Stimulated activated effector memory CD8-positive, alpha-beta T cell treated with anti-CD3 and anti-CD28 coated beads, Interleukin-12 subunit alpha, Interleukin-12 subunit beta, amount 100 ng/mL, for 72 hours (primary cell): ENCODE measurements around the gene FLNB.

ENCODE experiments used
- ATAC-seq: fragments of 150-1000 bp; cut with Tn5 transposase; 2 replicates; pipeline ENCODE4 v1.10.0; 2021
- DNase-seq, 2 donors: peaks; one replicate each; pipeline ENCODE4 v3.0.0; 2021 to 2022; ENCODE audit warnings: low spot score in 2 of 2
- H3K27ac Mint-ChIP-seq: one replicate; pipeline ENCODE4 v1.8.0; 2022; ENCODE audit warnings: mild to moderate bottlenecking, mixed read lengths
- H3K36me3 Mint-ChIP-seq: one replicate; pipeline ENCODE4 v1.8.0; 2022; ENCODE audit warnings: mild to moderate bottlenecking, mixed read lengths
- H3K4me1 Mint-ChIP-seq: one replicate; pipeline ENCODE4 v1.8.0; 2022; ENCODE audit warnings: mixed read lengths
- H3K4me3 Mint-ChIP-seq: one replicate; pipeline ENCODE4 v1.8.0; 2022; ENCODE audit warnings: mild to moderate bottlenecking, mixed read lengths
- H3K9me3 Mint-ChIP-seq: one replicate; pipeline ENCODE4 v1.8.0; 2022; ENCODE audit warnings: mixed read lengths

FLNB gene

GRCh38 chr3:58015520-58015915 lies 7.3 kb downstream of the FLNB start:
- H3K9me3 Mint-ChIP-seq = no peaks in the 10 kb centered on the region
- peaks cover 36% of the 10 kb centered on the region for H3K4me1 Mint-ChIP-seq
- H3K27ac Mint-ChIP-seq = no peak overlapping the region
- DNase-seq (no peak), ATAC-seq (no peak)
- H3K4me3 Mint-ChIP-seq = no peak overlapping the region
- H3K36me3 Mint-ChIP-seq = no peaks in the 10 kb centered on the region

- ATAC-seq (no peak), DNase-seq (no peak)
- no peak overlapping the region for H3K4me3 Mint-ChIP-seq
- peaks cover 36% of the 10 kb centered on the region for H3K4me1 Mint-ChIP-seq
- H3K27ac Mint-ChIP-seq = no peak overlapping the region
- H3K9me3 Mint-ChIP-seq = no peaks in the 10 kb centered on the region
- no peaks in the 10 kb centered on the region for H3K36me3 Mint-ChIP-seq
Measured at GRCh38 chr3:58016710-58017109, 8.5 kb downstream of the FLNB start.

GRCh38 chr3:58018892-58019742 lies 10.9 kb downstream of the FLNB start:
- Mint-ChIP-seq H3K36me3 (no peaks in the 10 kb centered on the region), H3K9me3 (no peaks in the 10 kb centered on the region), H3K27ac (peak overlapping the region; percentile 38), H3K4me1 (peaks cover 30% of the 10 kb centered on the region), H3K4me3 (no peak overlapping the region)
- ATAC-seq (no peak), DNase-seq (no peak)

- H3K27ac Mint-ChIP-seq = no peak overlapping the region
- H3K4me1 Mint-ChIP-seq = peaks cover 22% of the 10 kb centered on the region
- no peak for DNase-seq
- no peaks in the 10 kb centered on the region for H3K36me3 Mint-ChIP-seq
- no peak overlapping the region for H3K4me3 Mint-ChIP-seq
- ATAC-seq = no peak
- H3K9me3 Mint-ChIP-seq = no peaks in the 10 kb centered on the region
Measured at GRCh38 chr3:58020783-58021071, 12.5 kb downstream of the FLNB start.

GRCh38 chr3:58021072-58021959 lies 13.1 kb downstream of the FLNB start:
- Mint-ChIP-seq H3K4me3 (no peak overlapping the region), H3K27ac (peak overlapping the region; percentile 58), H3K4me1 (peaks cover 21% of the 10 kb centered on the region), H3K36me3 (no peaks in the 10 kb centered on the region), H3K9me3 (no peaks in the 10 kb centered on the region)
- DNase-seq = no peak
- no peak for ATAC-seq

GRCh38 chr3:58021962-58022361 lies 13.7 kb downstream of the FLNB start:
- DNase-seq (no peak), ATAC-seq (no peak)
- Mint-ChIP-seq H3K27ac (peak overlapping the region; percentile 58), H3K9me3 (no peaks in the 10 kb centered on the region), H3K4me1 (peaks cover 21% of the 10 kb centered on the region), H3K4me3 (no peak overlapping the region), H3K36me3 (no peaks in the 10 kb centered on the region)

- H3K4me3 Mint-ChIP-seq = no peak overlapping the region
- peak overlapping the region; percentile 58 for H3K27ac Mint-ChIP-seq
Measured at GRCh38 chr3:58022490-58022889, 14.3 kb downstream of the FLNB start.

GRCh38 chr3:58023531-58023930 lies 15.3 kb downstream of the FLNB start:
- H3K4me1 Mint-ChIP-seq = peaks cover 29% of the 10 kb centered on the region
- H3K4me3 Mint-ChIP-seq = no peak overlapping the region
- no peak for DNase-seq
- H3K27ac Mint-ChIP-seq = no peak overlapping the region
- H3K9me3 Mint-ChIP-seq = no peaks in the 10 kb centered on the region
- H3K36me3 Mint-ChIP-seq = no peaks in the 10 kb centered on the region
- no peak for ATAC-seq

More at GRCh38 chr3:58022490-58022889, 14.3 kb downstream of the FLNB start:
- no peaks in the 10 kb centered on the region for H3K9me3 Mint-ChIP-seq
- H3K4me1 Mint-ChIP-seq = peaks cover 23% of the 10 kb centered on the region
- ATAC-seq (peak; percentile 77), DNase-seq (no peak)
- no peaks in the 10 kb centered on the region for H3K36me3 Mint-ChIP-seq

- Mint-ChIP-seq H3K27ac (no peak overlapping the region), H3K4me3 (no peak overlapping the region), H3K36me3 (no peaks in the 10 kb centered on the region), H3K9me3 (no peaks in the 10 kb centered on the region), H3K4me1 (peaks cover 23% of the 10 kb centered on the region)
- ATAC-seq = no peak
- DNase-seq = no peak
Measured at GRCh38 chr3:58025406-58025805, 17.2 kb downstream of the FLNB start.

GRCh38 chr3:58025837-58026569 lies 17.8 kb downstream of the FLNB start:
- no peaks in the 10 kb centered on the region for H3K36me3 Mint-ChIP-seq
- DNase-seq = no peak
- no peak overlapping the region for H3K27ac Mint-ChIP-seq
- no peaks in the 10 kb centered on the region for H3K9me3 Mint-ChIP-seq
- no peak overlapping the region for H3K4me3 Mint-ChIP-seq
- no peak for ATAC-seq
- peaks cover 22% of the 10 kb centered on the region for H3K4me1 Mint-ChIP-seq

GRCh38 chr3:58026598-58026997 lies 18.4 kb downstream of the FLNB start:
- Mint-ChIP-seq H3K4me3 (no peak overlapping the region), H3K27ac (no peak overlapping the region), H3K36me3 (no peaks in the 10 kb centered on the region), H3K9me3 (no peaks in the 10 kb centered on the region), H3K4me1 (peaks cover 22% of the 10 kb centered on the region)
- DNase-seq (no peak), ATAC-seq (no peak)

- no peaks in the 10 kb centered on the region for H3K36me3 Mint-ChIP-seq
- H3K4me3 Mint-ChIP-seq = no peak overlapping the region
- peaks cover 14% of the 10 kb centered on the region for H3K4me1 Mint-ChIP-seq
- H3K27ac Mint-ChIP-seq = no peak overlapping the region
- DNase-seq (no peak), ATAC-seq (no peak)
- no peaks in the 10 kb centered on the region for H3K9me3 Mint-ChIP-seq
Measured at GRCh38 chr3:58027704-58028317, 19.6 kb downstream of the FLNB start.

GRCh38 chr3:58028902-58029301 lies 20.7 kb downstream of the FLNB start:
- H3K4me1 Mint-ChIP-seq = peaks cover 14% of the 10 kb centered on the region

GRCh38 chr3:58029842-58030584 lies 21.8 kb downstream of the FLNB start:
- Mint-ChIP-seq H3K9me3 (no peaks in the 10 kb centered on the region), H3K4me3 (no peak overlapping the region), H3K27ac (no peak overlapping the region), H3K4me1 (peaks cover 21% of the 10 kb centered on the region), H3K36me3 (no peaks in the 10 kb centered on the region)
- DNase-seq = no peak
- no peak for ATAC-seq

More at GRCh38 chr3:58028902-58029301, 20.7 kb downstream of the FLNB start:
- Mint-ChIP-seq H3K36me3 (no peaks in the 10 kb centered on the region), H3K9me3 (no peaks in the 10 kb centered on the region), H3K27ac (no peak overlapping the region), H3K4me3 (no peak overlapping the region)
- DNase-seq (no peak), ATAC-seq (no peak)
